SJSA1 (cell line): ENCODE measurements around the gene APC2. TPM values are rescaled to one million over a fixed set of nuclear protein-coding genes. Genes with fewer than 3 reads are reported as not detected.

Experiments
- DNase-seq, 2 experiments: peaks; one replicate each; pipeline ENCODE4 v3.0.0-alpha.2; 2015 to 2020; ENCODE audit warnings: low spot score in 2 of 2, low read depth in 1 of 2
- H3K27ac ChIP-seq: fragments of 250-450 bp; sonication (Bioruptor Pico); 2 replicates; pipeline ENCODE4 v1.5.1; 2020; ENCODE audit warnings: mild to moderate bottlenecking, moderate library complexity
- H3K27me3 ChIP-seq: fragments of 250-450 bp; sonication (Bioruptor Pico); replicated peaks from 2 replicates; pipeline ENCODE4 v1.5.1; 2020; ENCODE audit warnings: mild to moderate bottlenecking, moderate library complexity
- H3K36me3 ChIP-seq: fragments of 250-450 bp; sonication (Bioruptor Pico); 2 replicates; pipeline ENCODE4 v1.5.1; 2020; ENCODE audit warnings: mild to moderate bottlenecking
- H3K4me1 ChIP-seq: fragments of 250-450 bp; sonication (Bioruptor Pico); replicated peaks from 2 replicates; pipeline ENCODE4 v1.6.1; 2021; ENCODE audit warnings: mild to moderate bottlenecking
- H3K4me3 ChIP-seq: fragments of 250-450 bp; sonication (Bioruptor Pico); 2 replicates; pipeline ENCODE4 v1.5.1; 2020; ENCODE audit warnings: mild to moderate bottlenecking
- H3K9me3 ChIP-seq: fragments of 250-450 bp; sonication (Bioruptor Pico); replicated peaks from 2 replicates; pipeline ENCODE4 v1.5.1; 2020; ENCODE audit warnings: mild to moderate bottlenecking
- total RNA-seq: library from RNA; depleted of rRNA; stranded (reverse); fragments of >200 nt; shearing (Covaris generic); gene quantifications from 2 replicates; pipeline ENCODE4 v1.2.3, GENCODE V29; 2014

APC2 gene
- total RNA-seq, 1 experiment from 2014 or later = not detected

DNA sequence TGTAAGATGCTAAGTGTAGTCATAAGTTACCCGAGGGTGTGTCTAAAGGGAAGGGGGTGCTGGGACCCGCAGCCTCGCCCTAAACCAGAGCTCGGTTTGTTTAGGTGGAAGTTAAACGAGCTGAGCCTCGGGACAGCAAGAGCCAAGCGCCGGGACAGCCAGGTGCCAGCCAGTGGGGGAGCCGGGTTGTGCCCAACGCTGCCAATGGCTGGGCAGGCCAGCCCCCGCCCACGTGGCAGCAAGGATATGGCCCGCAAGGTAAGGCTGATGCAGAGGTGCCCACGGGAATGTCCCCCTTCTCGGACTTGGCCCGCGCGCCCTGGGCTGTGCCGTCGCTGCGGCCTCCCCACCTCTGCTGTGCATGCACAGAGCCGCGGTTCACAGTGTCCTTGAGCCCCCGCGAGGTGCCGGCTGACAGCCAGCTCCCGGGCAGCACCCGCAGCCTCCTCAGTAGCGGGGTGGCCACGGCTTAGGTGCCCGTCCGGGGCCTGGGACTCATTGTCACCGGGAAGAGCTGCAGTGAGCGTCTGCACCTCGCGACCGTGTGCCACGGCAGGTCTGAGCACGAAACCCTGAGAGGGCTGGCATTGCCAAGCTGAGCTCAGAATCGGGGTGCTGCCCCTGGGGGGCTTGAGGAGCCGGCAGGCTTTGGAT, 21.1 kb upstream of the APC2 start:
- no peak overlapping the region for H3K4me3 ChIP-seq
- H3K36me3 ChIP-seq = peaks cover 85% of the 10 kb centered on the region
- H3K27ac ChIP-seq = no peak overlapping the region
- no peaks in the 10 kb centered on the region for H3K27me3 ChIP-seq
- DNase-seq = no peak
- H3K4me1 ChIP-seq = no peaks in the 10 kb centered on the region
- no peaks in the 10 kb centered on the region for H3K9me3 ChIP-seq

DNA sequence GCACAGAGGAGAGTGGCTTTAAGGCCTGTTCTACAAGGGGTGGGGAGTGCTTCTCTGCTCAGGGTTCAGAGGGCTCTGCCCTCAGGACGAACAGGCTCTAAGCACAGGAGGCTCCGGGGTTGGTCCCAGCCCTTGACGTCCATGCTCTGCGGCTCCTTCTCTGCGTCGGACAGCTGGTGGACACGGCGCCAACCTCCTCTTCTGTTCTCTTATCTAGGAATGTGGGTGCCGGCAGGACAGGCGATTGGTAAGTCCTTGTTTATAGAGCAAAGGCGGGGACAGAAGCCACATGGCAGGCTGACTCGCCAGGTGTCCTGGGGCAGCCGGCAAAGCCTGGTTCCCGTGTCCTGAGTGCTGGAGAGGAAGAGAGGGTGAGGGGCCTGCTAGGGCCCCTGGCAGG, 20.2 kb upstream of the APC2 start:
- H3K27ac ChIP-seq = no peak overlapping the region
- H3K27me3 ChIP-seq = no peaks in the 10 kb centered on the region
- H3K36me3 ChIP-seq = peaks cover 88% of the 10 kb centered on the region
- no peaks in the 10 kb centered on the region for H3K4me1 ChIP-seq
- DNase-seq = no peak
- no peaks in the 10 kb centered on the region for H3K9me3 ChIP-seq
- no peak overlapping the region for H3K4me3 ChIP-seq

DNA sequence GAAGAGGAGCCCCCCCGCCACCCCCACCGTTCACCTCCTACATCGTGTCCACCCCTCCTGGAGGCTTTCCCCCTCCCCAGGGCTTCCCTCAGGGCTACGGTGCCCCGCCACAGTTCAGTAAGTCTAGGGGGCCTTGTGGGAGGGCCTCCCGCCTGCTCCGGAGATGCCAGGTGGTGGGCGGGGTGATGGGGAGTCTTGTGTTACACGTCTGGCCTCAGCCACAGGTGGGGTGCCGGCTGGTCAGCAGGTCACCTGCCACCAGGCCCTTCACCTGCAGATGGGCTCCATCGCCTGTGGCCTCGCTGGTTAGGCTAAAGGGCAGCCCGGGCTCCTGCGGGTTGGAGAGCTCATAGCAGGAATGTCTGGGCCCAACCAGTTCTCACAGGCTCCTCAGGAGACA, 19.7 kb upstream of the APC2 start:
- no peak overlapping the region for H3K4me3 ChIP-seq
- H3K27ac ChIP-seq = no peak overlapping the region
- H3K9me3 ChIP-seq = no peaks in the 10 kb centered on the region
- no peaks in the 10 kb centered on the region for H3K4me1 ChIP-seq
- DNase-seq = no peak
- peaks cover 84% of the 10 kb centered on the region for H3K36me3 ChIP-seq
- no peaks in the 10 kb centered on the region for H3K27me3 ChIP-seq

DNA sequence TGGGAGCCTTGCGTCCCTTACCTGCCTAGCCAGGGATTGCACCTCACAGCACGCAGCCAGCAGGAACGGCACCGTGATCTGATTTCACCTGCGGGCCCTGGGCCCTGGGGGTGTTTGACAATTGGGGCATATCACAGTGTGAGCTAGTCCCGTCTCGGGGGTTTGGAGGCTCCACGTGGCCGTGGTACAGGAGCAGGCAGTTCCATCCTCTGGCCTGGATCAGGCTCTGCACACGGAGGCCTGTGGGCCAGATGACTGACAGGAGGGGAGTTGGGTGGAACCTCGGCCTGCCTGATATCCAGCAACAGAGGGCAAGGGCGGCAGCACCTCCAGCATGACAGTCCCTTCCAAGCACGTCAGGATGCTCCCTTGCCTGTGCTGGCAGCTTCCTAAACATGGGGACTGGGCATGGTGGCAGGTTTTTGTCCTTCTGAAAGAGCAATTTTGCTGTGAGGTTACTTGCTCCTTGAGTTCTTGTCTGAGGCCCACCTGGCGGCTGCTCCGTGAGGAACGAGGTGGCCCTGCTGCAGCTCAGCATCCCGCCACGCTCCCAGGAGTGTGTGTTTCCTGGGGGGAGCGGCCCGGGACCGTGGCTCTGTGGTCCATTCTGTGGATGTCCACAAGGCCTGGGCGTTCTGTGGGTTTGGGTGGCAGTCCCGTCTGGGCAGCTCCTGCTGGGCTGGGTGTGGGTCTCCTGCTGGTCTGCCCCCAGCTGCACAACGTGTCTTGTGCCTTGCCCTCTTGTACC, 18.0 kb upstream of the APC2 start:
- H3K36me3 ChIP-seq = peaks cover 79% of the 10 kb centered on the region
- H3K27me3 ChIP-seq = no peaks in the 10 kb centered on the region
- no peak overlapping the region for H3K27ac ChIP-seq

DNA sequence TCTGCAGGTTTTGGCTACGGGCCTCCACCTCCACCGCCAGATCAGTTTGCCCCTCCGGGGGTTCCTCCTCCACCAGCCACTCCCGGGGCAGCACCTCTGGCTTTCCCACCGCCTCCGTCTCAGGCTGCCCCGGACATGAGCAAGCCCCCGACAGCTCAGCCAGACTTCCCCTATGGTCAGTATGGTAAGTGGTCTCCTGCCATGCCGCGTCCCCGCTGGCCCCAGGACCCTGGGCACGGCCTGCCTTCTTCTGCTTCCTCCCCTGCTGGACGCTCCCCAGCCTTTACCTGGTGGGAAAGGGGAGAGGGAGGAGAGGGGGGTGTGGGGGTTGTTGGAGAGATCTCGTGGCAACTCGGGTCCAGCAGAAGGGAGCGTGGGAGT, 17.4 kb upstream of the APC2 start:
- Histone ChIP-seq H3K36me3 (peaks cover 73% of the 10 kb centered on the region), H3K27me3 (no peaks in the 10 kb centered on the region), H3K27ac (no peak overlapping the region), H3K4me3 (no peak overlapping the region), H3K4me1 (no peaks in the 10 kb centered on the region), H3K9me3 (no peaks in the 10 kb centered on the region)
- DNase-seq = no peak

More for the DNA sequence above, 18.0 kb upstream of the APC2 start:
- no peak for DNase-seq
- no peak overlapping the region for H3K4me3 ChIP-seq
- no peaks in the 10 kb centered on the region for H3K9me3 ChIP-seq
- no peaks in the 10 kb centered on the region for H3K4me1 ChIP-seq

DNA sequence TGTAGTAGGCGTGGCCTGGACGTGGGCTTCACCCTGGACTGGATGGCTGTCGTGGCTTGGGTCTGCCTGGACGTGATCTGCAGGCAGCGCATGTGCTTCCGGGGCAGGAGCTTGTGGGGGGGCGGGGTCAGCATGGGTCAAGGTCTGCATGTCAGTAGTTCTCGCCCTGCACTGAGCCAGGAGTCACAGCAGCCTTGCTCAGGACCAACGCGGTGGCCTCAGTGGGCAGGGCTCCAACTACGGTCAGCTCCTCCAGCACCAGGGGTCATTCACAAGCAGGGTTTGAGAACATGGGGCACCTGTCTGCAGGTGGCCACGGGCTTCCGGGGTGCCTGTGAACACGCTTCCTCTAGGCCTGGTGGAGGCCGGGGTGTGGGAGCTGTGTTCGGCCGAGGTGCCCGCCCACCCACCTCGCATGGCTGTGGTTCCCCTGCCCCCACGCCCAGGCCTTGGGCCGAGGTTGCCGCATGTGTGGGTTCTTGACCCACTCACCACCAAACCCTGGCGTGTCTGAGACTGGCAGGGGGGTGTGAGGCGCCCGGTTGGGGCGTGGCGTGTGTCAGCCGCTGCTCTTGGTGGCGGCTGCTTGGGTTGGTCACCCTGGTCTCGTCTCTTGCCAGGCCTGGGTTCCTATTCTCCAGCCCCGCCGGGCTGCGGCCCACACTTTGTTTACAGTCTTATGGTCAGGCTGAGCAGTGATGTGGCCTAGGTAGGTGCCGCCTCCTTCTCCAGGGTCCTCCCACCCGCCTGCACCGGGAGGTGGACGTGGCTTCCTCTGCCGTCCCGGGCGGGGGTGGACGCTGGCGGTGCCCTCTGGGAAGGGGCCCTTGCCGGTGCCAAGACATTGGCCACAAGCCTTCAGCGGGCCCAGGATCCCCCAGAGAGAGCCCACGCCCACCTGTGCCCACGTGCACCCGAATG, 16.5 kb upstream of the APC2 start:
- Histone ChIP-seq H3K4me1 (0 out of 2 replicates have a peak, but pooled peaks cover 4% of the 10 kb centered on the region), H3K4me3 (no peak overlapping the region), H3K27ac (no peak overlapping the region), H3K9me3 (no peaks in the 10 kb centered on the region), H3K27me3 (no peaks in the 10 kb centered on the region), H3K36me3 (peaks cover 67% of the 10 kb centered on the region)
- DNase-seq = no peak

DNA sequence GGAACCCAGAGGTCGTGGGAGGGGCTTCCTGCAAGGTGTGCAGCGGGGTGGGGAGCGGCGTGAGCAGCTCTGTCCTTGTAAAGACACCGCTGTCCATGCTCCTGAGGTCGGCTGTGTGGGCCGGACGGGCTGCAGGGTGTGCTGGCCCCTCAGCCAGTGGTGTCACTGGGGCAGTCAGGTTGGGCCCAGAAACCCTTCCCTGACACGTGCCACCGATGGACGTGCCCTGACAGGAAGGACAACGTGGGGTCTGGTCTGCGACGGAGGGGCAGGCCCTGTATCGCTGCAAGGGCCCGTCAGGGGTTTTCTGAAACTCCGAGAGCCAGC, 15.9 kb upstream of the APC2 start:
- Histone ChIP-seq H3K36me3 (peaks cover 67% of the 10 kb centered on the region), H3K9me3 (no peaks in the 10 kb centered on the region), H3K27me3 (no peaks in the 10 kb centered on the region), H3K27ac (no peak overlapping the region), H3K4me3 (no peak overlapping the region), H3K4me1 (0 out of 2 replicates have a peak, but pooled peaks cover 4% of the 10 kb centered on the region)
- no peak for DNase-seq

DNA sequence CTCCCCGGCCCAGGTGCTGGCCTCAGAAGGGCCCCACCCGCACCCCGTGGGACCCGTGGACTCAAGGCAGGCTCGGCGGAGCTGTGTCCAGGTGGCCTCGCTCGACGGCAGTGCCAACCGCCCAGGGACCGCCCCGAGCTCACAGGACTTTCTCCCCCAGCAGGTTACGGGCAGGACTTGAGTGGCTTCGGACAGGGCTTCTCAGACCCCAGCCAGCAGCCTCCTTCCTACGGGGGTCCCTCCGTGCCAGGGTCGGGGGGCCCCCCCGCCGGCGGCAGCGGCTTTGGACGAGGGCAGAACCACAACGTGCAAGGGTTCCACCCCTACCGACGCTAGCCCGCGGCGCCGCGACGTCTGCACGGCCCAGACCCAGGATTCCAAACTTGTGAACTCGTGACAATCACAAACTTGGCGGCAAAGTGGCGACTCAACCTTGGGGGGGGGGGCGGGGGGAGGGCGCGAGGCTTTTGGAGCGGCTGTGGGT, 15.3 kb upstream of the APC2 start:
- no peaks in the 10 kb centered on the region for H3K9me3 ChIP-seq
- no peak for DNase-seq
- no peak overlapping the region for H3K27ac ChIP-seq
- H3K36me3 ChIP-seq = peaks cover 67% of the 10 kb centered on the region
- peaks cover 8% of the 10 kb centered on the region for H3K4me1 ChIP-seq
- H3K4me3 ChIP-seq = no peak overlapping the region
- no peaks in the 10 kb centered on the region for H3K27me3 ChIP-seq

DNA sequence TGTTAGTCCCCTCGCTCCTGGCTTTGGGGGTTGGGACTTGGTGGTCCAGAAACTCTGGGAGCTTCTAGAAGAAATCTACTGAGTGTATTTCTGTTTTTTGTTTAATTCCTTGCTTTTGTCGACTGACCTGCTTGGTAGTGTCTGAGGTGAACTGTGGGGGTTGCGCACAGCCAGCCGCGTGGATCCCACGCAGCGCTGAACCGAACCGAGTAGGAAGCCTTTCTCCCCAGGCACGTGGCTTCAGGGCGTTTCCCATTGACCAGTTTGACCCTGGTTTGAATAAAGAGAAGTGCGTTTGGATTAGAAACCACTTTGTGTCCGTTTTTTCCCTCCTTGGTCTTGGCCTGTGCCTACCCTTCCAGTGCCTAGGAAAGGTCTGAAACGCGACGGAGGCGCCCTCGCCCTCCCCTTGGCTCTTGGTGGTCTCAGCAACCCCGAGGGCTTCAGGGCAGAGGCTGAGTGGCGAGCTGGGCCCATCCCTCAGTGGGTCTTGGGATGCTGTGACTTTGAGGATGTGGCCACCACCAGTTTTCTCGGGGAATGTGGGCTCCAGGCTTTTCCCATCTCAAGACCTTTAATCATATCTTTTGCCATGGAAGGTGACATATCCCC, 14.4 kb upstream of the APC2 start:
- DNase-seq = no peak
- Histone ChIP-seq H3K4me3 (no peak overlapping the region), H3K27me3 (no peaks in the 10 kb centered on the region), H3K4me1 (peaks cover 12% of the 10 kb centered on the region), H3K27ac (no peak overlapping the region), H3K9me3 (no peaks in the 10 kb centered on the region), H3K36me3 (peaks cover 69% of the 10 kb centered on the region)

DNA sequence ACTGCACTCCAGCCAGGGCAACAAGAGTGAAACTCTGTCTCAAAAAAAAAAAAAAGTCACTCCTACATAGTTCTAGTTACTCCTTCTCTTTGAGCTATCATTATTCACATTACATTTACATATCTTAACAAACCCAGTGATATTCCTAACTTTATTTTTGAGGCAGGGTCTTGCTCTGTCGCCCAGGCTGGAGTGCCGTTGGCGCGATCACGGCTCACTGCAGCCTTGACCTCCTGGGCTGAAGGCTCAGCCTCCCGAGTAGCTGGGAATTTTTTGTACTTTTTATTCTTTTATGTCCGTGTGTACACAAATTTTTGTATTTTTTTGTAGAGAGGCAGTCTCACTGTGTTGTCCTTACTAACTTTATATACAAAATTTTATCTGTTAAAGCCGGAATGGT, 12.3 kb upstream of the APC2 start:
- DNase-seq = no peak
- Histone ChIP-seq H3K27ac (0 out of 2 replicates have a peak overlapping the region, but pooled peaks have one; percentile 95), H3K4me3 (peak overlapping the region; percentile 97)

DNA sequence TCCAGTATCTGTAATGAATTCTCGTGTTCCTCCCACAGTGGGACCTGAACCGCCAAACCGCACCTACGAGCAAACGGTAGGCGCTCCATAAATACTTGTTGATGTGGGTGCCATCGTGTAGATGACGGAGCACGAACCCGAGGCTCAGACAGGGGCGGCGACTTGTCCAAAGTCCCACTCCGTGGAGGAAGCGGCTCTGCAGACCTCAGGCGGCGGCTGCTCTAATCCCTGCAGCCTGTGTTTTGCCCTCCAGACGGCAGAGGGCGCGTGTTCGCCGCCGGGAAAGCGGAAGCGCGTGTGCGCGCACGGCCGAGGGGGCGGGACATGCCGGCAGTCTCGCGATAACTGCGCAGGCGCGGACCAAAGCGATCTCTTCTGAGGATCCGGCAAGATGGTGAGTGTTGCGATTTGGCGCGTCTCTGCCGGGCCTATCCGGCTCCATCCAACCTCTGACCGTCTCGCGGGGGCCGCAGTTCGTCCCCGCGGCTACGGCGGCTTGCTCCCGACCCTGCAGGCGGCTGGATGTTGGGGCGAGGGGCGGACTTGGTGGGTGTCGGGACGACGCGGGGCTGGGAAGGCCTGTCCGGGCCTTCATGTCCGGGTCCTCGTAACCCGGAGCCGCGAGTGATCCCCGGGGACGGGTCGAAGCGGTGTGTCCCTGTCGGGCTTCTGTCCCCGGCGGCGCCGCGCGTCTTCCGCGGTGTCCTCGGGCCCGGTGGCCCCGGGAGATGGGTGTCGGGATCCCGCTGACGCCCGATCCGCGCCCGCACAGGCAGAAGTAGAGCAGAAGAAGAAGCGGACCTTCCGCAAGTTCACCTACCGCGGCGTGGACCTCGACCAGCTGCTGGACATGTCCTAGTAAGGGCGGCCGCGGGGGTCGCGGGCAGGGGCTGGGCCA, 11.6 kb upstream of the APC2 start, which contains the start of gene RPS15:
TSS of gene RPS15 (plus strand) at position 362 of the 898 bp plus-strand sequence. CDS start at position 392, 30 bp downstream.
- H3K9me3 ChIP-seq = no peaks in the 10 kb centered on the region
- peak; percentile 95 for DNase-seq
- H3K36me3 ChIP-seq = peaks cover 76% of the 10 kb centered on the region
- no peaks in the 10 kb centered on the region for H3K27me3 ChIP-seq
- H3K4me1 ChIP-seq = peaks cover 12% of the 10 kb centered on the region
- H3K4me3 ChIP-seq = peak within 1 kb of the TSS; percentile 97
- peak within 1 kb of the TSS; percentile 95 for H3K27ac ChIP-seq

More for the DNA sequence above, 12.3 kb upstream of the APC2 start:
- Histone ChIP-seq H3K27me3 (no peaks in the 10 kb centered on the region), H3K36me3 (peaks cover 76% of the 10 kb centered on the region), H3K4me1 (peaks cover 12% of the 10 kb centered on the region), H3K9me3 (no peaks in the 10 kb centered on the region)

DNA sequence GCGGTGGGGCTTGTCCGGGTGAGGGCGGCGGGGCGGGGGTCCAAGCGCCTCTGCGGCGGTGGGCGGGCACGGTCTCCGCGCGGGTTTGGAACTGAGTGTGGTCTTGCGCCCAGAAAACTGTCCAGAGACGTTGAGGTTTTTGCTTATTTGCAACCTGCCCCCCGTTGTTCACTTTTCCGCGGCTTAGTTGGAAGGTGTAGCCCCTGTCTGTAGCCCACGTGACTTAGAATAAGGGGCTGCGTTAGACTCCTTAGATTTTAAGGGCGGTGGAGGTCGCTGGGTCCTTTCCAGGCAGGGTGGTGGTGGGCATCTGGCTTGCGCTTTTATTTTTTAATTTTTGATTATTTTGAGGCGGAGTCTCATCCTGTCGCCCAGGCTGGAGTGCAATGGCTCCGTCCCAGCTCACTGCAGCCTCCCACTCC, 11.0 kb upstream of the APC2 start:
- H3K4me1 ChIP-seq = peaks cover 12% of the 10 kb centered on the region
- H3K36me3 ChIP-seq = peaks cover 73% of the 10 kb centered on the region
- no peak for DNase-seq
- H3K9me3 ChIP-seq = no peaks in the 10 kb centered on the region
- peak overlapping the region; percentile 95 for H3K27ac ChIP-seq
- peak overlapping the region; percentile 97 for H3K4me3 ChIP-seq
- no peaks in the 10 kb centered on the region for H3K27me3 ChIP-seq
